ENCODE data around the gene PRR5.

DNA sequence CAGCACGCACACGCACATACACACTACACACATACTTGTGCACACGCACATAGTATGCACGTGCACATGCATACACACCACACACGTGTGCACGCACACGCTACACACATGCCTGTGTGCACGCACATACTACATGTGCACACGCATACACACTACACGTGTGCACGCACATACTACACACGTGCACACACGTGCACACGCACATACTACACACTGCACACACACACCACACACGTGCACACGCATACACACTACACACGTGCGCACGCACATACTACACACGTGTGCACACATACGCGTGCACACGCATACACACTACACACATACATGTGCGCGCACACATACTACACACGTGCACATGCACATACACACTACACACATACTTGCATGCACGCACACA, 30.7 kb downstream of the PRR5 start:
- no peak for TF ChIP-seq EZH2 (IDR thresholded peaks at IDR 0.05)
- TF ChIP-seq, protein P1, sequence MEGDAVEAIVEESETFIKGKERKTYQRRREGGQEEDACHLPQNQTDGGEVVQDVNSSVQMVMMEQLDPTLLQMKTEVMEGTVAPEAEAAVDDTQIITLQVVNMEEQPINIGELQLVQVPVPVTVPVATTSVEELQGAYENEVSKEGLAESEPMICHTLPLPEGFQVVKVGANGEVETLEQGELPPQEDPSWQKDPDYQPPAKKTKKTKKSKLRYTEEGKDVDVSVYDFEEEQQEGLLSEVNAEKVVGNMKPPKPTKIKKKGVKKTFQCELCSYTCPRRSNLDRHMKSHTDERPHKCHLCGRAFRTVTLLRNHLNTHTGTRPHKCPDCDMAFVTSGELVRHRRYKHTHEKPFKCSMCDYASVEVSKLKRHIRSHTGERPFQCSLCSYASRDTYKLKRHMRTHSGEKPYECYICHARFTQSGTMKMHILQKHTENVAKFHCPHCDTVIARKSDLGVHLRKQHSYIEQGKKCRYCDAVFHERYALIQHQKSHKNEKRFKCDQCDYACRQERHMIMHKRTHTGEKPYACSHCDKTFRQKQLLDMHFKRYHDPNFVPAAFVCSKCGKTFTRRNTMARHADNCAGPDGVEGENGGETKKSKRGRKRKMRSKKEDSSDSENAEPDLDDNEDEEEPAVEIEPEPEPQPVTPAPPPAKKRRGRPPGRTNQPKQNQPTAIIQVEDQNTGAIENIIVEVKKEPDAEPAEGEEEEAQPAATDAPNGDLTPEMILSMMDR (IDR thresholded peaks at IDR 0.05), result no peak
